Transverse colon (tissue), 4 donors: ENCODE data around the gene UBALD1.

Experiments
- CTCF ChIP-seq, 5 experiments: fragments of 200-600 bp in 3 of 5; fragments of 450-650 bp in 2 of 5; sonication (generic) in 3 of 5; IDR thresholded peaks; 1 replicate in 2 of 5; 2 replicates in 3 of 5; pipeline ENCODE4 v1.5.1; 2016 to 2017; ENCODE audit warnings: antibody characterized with exemption in 5 of 5, inconsistent platforms in 3 of 5, mild to moderate bottlenecking in 2 of 5, moderate library complexity in 1 of 5
- EP300 ChIP-seq: sonication (generic); formaldehyde crosslinking; IDR thresholded peaks from one replicate; pipeline ENCODE4 v1.6.1; 2017; ENCODE audit warnings: antibody characterized with exemption, low read depth
- POLR2AphosphoS5 ChIP-seq, 3 donors: sonication (generic); formaldehyde crosslinking; IDR thresholded peaks; one replicate each; pipeline ENCODE4 v1.6.1; 2016; ENCODE audit warnings: antibody characterized with exemption in 3 of 3

DNA sequence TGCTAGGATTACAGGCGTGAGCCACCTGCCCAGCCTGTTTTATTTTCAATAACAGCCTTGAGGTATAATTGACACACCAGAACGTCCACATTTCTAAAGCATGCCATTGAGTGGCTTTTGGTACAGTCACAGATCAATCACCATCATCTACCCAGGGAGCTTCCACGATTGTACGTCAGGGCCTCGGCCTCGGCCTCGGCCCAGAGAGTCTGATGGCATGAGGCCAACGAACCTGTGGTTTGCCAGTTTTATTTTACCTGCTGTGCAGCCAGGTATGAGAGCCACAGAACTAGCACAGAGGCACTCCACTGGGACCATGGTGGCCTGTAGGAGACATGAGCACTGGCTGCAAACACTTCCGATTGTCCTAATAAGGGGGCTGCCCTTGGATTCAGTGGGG is 8.3 kb downstream of the UBALD1 start:
- TF ChIP-seq CTCF (IDR thresholded peaks at IDR 0.05) (no peak), EP300 (no peak), POLR2AphosphoS5 (IDR thresholded peaks at IDR 0.05) (no peak)
